GM10847 (cell line): ENCODE measurements around the gene MRPL4.
A peak's percentile ranks its signal among the peaks of the same experiment; 100 is the strongest.

Experiments used
- POLR2A ChIP-seq: IDR thresholded peaks from 2 replicates; pipeline ENCODE4 v1.6.1; 2011; ENCODE audit not compliant: insufficient read length; ENCODE audit errors: extremely low read depth

Gene MRPL4

DNA sequence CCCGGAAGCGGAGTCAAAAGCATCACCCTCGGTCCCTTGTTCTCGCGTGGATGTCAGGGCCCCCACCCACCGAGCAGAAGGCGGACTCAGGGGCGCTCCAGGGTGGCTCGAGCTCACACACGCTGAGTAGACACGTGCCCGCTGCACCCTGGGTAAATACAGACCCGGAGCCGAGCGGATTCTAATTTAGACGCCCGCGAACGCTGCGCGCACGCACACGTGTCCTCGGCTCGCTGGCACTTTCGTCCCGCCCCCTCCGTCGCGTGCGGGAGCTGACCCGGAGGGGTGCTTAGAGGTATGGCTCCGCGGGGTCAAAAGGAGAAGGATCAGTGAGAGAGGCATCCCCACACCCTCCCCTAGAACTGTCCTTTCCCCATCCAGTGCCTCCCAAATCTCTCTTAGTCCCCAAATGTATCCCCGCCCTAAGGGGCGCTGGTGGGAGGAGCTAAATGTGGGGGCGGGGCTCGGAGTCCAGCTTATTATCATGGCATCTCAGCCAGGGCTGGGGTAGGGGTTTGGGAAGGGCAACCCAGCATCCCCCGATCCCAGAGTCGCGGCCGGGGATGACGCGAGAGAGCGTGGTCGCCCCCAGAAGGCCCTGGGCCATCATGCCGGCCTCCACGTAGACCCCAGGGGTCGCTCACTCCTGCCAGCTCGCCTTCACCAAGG lies 37.3 kb downstream of the MRPL4 start:
- TF ChIP-seq POLR2A: peak; percentile 9

- no peak for TF ChIP-seq POLR2A
Observed at GRCh38 chr19:10289836-10290356, 37.9 kb downstream of the MRPL4 start, which contains the start of gene ICAM5. ICAM5 (plus strand) TSS chr19:10289952; CDS start chr19:10290044, 92 bp downstream.

DNA sequence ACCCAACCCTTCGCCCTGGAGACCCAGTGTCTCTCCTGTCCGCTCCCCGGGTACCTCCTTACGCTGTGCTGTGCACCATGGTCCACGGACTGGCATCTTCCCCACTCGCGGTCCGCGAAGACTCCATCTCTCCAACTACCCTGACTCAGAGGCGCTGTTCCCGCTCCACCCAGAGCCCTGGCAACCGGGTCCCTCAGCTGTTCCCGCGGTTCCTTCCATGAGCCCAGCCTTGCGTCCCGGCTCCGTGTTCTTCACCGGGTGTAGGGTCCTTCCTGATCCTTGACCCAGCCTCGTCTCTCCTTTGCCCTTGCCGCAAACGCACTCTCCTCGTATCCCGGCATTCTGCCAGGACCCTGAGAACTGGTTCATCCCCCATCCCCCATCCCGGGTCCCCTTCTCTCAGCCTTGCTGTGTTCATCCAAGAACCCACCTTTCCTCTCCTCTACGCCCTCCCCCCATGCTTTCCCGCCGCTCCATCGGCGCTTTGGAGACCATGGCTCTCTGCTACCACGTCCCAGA lies 38.4 kb downstream of the MRPL4 start:
- no peak for TF ChIP-seq POLR2A

GRCh38 chr19:10290876-10291553 lies 39.0 kb downstream of the MRPL4 start:
- no peak for TF ChIP-seq POLR2A

DNA sequence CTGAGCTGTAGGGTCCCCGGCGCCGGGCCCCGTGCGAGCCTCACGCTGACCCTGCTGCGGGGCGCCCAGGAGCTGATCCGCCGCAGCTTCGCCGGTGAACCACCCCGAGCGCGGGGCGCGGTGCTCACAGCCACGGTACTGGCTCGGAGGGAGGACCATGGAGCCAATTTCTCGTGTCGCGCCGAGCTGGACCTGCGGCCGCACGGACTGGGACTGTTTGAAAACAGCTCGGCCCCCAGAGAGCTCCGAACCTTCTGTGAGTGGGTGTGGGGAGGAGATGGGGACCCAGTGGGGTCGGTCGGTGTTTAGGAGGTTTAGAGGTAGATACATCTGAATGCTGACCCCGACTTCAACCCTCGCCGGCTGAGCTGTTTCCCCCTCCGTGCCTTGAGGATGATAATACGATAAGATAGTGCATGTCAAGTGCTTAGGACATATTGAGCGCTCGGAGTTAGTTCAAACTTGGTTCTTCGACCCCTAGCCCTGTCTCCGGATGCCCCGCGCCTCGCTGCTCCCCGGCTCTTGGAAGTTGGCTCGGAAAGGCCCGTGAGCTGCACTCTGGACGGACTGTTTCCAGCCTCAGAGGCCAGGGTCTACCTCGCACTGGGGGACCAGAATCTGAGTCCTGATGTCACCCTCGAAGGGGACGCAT lies 39.7 kb downstream of the MRPL4 start:
- TF ChIP-seq POLR2A: no peak

DNA sequence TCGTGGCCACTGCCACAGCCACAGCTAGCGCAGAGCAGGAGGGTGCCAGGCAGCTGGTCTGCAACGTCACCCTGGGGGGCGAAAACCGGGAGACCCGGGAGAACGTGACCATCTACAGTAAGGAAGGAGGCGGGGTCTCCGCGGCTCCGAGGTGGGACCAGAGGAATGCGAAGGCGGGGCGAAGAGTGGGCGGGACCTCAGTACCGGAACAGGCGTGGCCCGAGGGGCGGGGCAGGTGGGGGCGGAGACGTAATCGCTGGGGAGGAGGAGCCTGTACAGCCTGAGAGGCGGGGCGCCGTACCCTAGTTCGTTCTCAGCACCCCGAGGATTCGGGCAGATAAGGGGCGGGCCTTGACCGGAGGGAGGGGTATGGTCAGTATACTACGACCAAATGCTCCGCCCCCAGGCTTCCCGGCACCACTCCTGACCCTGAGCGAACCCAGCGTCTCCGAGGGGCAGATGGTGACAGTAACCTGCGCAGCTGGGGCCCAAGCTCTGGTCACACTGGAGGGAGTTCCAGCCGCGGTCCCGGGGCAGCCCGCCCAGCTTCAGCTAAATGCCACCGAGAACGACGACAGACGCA lies 40.3 kb downstream of the MRPL4 start:
- no peak for TF ChIP-seq POLR2A

GRCh38 chr19:10292789-10293636 lies 41.0 kb downstream of the MRPL4 start:
- TF ChIP-seq POLR2A: no peak

- TF ChIP-seq POLR2A: no peak
Observed at GRCh38 chr19:10293637-10294367, 41.8 kb downstream of the MRPL4 start.

GRCh38 chr19:10294368-10294697 lies 42.3 kb downstream of the MRPL4 start:
- TF ChIP-seq POLR2A: no peak

GRCh38 chr19:10295305-10295846 lies 43.4 kb downstream of the MRPL4 start:
- TF ChIP-seq POLR2A: no peak

- no peak for TF ChIP-seq POLR2A
Observed at GRCh38 chr19:10295847-10296591, 44.0 kb downstream of the MRPL4 start.

- no peak for TF ChIP-seq POLR2A
Observed at GRCh38 chr19:10299545-10300458, 47.8 kb downstream of the MRPL4 start.

DNA sequence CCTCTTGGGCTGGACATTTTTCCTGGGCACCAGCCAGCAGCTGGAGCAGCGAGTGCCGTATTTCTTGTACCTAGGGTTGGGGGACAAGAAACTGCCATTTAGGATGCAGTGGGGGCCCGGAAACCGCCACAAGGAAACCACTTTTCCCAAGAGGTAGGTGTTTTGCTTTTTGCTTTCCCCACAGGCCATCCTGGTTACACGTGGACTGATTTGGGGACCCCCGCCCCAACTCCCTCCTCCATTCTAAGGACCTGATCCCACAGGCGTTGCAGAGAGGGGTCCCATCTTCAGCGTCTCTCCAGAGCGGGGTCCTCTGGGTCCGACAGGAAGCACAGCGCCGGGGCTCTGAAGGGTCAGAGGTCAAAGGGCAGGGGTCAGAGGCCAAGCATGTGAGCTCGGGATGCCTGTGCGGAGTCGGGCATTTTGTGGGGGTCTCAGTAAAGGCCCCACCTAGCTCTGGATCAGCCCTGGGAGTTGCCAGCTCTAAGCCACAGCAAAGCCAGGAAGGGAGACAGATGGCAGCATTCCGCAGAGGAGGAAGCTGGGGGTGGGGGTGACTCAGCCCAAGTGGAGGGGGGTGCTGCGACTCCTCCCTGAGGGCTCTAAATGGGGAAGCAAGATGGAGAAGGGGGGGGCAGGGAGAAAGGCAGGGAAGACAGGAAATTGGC lies 53.3 kb downstream of the MRPL4 start:
- TF ChIP-seq POLR2A: no peak
